Measurements from ENCODE around the gene CGRRF1.

The CGRRF1 gene

GRCh38 chr14:54481695-54482094 lies 28.0 kb upstream of the CGRRF1 start:
- no peak overlapping the region for H2AFZ ChIP-seq (ENCODE audit: low read depth, low read length)
- H3K4ac ChIP-seq (ENCODE audit: low read depth in 1 of 2, low read length in 2 of 2): no peak overlapping the region
- H4K8ac ChIP-seq (ENCODE audit: low read length): no peak overlapping the region
- H3K4me2 ChIP-seq (ENCODE audit: low read length, poor library complexity, severe bottlenecking): no peak overlapping the region
- no peak overlapping the region for H3K14ac ChIP-seq (ENCODE audit: low read length in 2 of 2)
- no peak overlapping the region for H2AK5ac ChIP-seq (ENCODE audit: low read length, severe bottlenecking)
- H3K9ac ChIP-seq (ENCODE audit: low read length): no peak overlapping the region
- no peak overlapping the region for H3K4me3 ChIP-seq (ENCODE audit: insufficient read depth in 1 of 2, low read depth in 1 of 2, low read length in 2 of 2)
- H3K4me1 ChIP-seq (ENCODE audit: control insufficient read depth, insufficient read depth, low read depth, low read length): peaks cover 3% of the 10 kb centered on the region
- no peak overlapping the region for H2BK15ac ChIP-seq (ENCODE audit: low read depth, poor library complexity, severe bottlenecking)
- peaks cover 2 to 64% of the 10 kb centered on the region in 2 experiments for H3K36me3 ChIP-seq (ENCODE audit: control insufficient read depth in 1 of 2, insufficient read depth in 2 of 2, low read depth in 1 of 2, low read length in 2 of 2)
- H3K79me1 ChIP-seq (replicated peaks; ENCODE audit: low read length, poor library complexity, severe bottlenecking): no peaks in the 10 kb centered on the region
- no peak overlapping the region for H4K91ac ChIP-seq (ENCODE audit: low read length)
- no peak overlapping the region for H2BK12ac ChIP-seq (ENCODE audit: low read length in 2 of 2)
- H2BK5ac ChIP-seq (ENCODE audit: low read depth, low read length, poor library complexity, severe bottlenecking): no peak overlapping the region
- DNase-seq: no peak
- WGBS: no CpG with 5 or more reads among the region's 2 CpGs
- no peaks in the 10 kb centered on the region for H3K27me3 ChIP-seq (ENCODE audit: control insufficient read depth in 1 of 2, insufficient read depth in 1 of 2, low read length in 2 of 2)
- no peak overlapping the region for H2BK120ac ChIP-seq (ENCODE audit: low read depth, low read length)
- H3K18ac ChIP-seq (ENCODE audit: low read depth in 1 of 2, low read length in 2 of 2): no peak overlapping the region
- H3K27ac ChIP-seq (ENCODE audit: low read length, poor library complexity, severe bottlenecking): no peak overlapping the region
- no peak overlapping the region for H3K23ac ChIP-seq (ENCODE audit: low read length in 2 of 2)
- no peaks in the 10 kb centered on the region for H3K9me3 ChIP-seq (ENCODE audit: control insufficient read depth, low read length)

- Histone ChIP-seq H3K4me2 (ENCODE audit: low read length, poor library complexity, severe bottlenecking) (no peak overlapping the region), H3K4me3 (ENCODE audit: insufficient read depth in 1 of 2, low read depth in 1 of 2, low read length in 2 of 2) (no peak overlapping the region), H2BK120ac (ENCODE audit: low read depth, low read length) (no peak overlapping the region), H2AFZ (ENCODE audit: low read depth, low read length) (no peak overlapping the region), H3K27ac (ENCODE audit: low read length, poor library complexity, severe bottlenecking) (no peak overlapping the region), H3K23ac (ENCODE audit: low read length in 2 of 2) (no peak overlapping the region), H2BK15ac (ENCODE audit: low read depth, poor library complexity, severe bottlenecking) (no peak overlapping the region), H2BK5ac (ENCODE audit: low read depth, low read length, poor library complexity, severe bottlenecking) (no peak overlapping the region), H3K14ac (ENCODE audit: low read length in 2 of 2) (no peak overlapping the region), H3K27me3 (ENCODE audit: control insufficient read depth in 1 of 2, insufficient read depth in 1 of 2, low read length in 2 of 2) (no peaks in the 10 kb centered on the region), H3K9ac (ENCODE audit: low read length) (no peak overlapping the region), H3K9me3 (ENCODE audit: control insufficient read depth, low read length) (no peaks in the 10 kb centered on the region), H4K91ac (ENCODE audit: low read length) (no peak overlapping the region), H3K79me1 (replicated peaks; ENCODE audit: low read length, poor library complexity, severe bottlenecking) (no peaks in the 10 kb centered on the region), H3K36me3 (ENCODE audit: control insufficient read depth in 1 of 2, insufficient read depth in 2 of 2, low read depth in 1 of 2, low read length in 2 of 2) (peaks cover 7 to 52% of the 10 kb centered on the region in 2 experiments), H3K4me1 (ENCODE audit: control insufficient read depth, insufficient read depth, low read depth, low read length) (peaks cover 6% of the 10 kb centered on the region), H2BK12ac (ENCODE audit: low read length in 2 of 2) (no peak overlapping the region), H3K18ac (ENCODE audit: low read depth in 1 of 2, low read length in 2 of 2) (no peak overlapping the region), H3K4ac (ENCODE audit: low read depth in 1 of 2, low read length in 2 of 2) (no peak overlapping the region), H4K8ac (ENCODE audit: low read length) (no peak overlapping the region), H2AK5ac (ENCODE audit: low read length, severe bottlenecking) (peak overlapping the region; percentile 21)
- DNase-seq: no peak
- WGBS: 93% methylated on average over 8 of the region's 8 CpGs
Observed at GRCh38 chr14:54483073-54483745, 26.5 kb upstream of the CGRRF1 start.

- no peak overlapping the region for H4K91ac ChIP-seq (ENCODE audit: low read length)
- no peak overlapping the region for H2AFZ ChIP-seq (ENCODE audit: low read depth, low read length)
- no peak overlapping the region for H3K27ac ChIP-seq (ENCODE audit: low read length, poor library complexity, severe bottlenecking)
- no peaks in the 10 kb centered on the region for H3K27me3 ChIP-seq (ENCODE audit: control insufficient read depth in 1 of 2, insufficient read depth in 1 of 2, low read length in 2 of 2)
- H2BK5ac ChIP-seq (ENCODE audit: low read depth, low read length, poor library complexity, severe bottlenecking): no peak overlapping the region
- H2BK120ac ChIP-seq (ENCODE audit: low read depth, low read length): no peak overlapping the region
- no peak overlapping the region for H3K18ac ChIP-seq (ENCODE audit: low read depth in 1 of 2, low read length in 2 of 2)
- H3K23ac ChIP-seq (ENCODE audit: low read length in 2 of 2): no peak overlapping the region
- no peak overlapping the region for H2BK15ac ChIP-seq (ENCODE audit: low read depth, poor library complexity, severe bottlenecking)
- H4K8ac ChIP-seq (ENCODE audit: low read length): no peak overlapping the region
- peaks cover 7 to 47% of the 10 kb centered on the region in 2 experiments for H3K36me3 ChIP-seq (ENCODE audit: control insufficient read depth in 1 of 2, insufficient read depth in 2 of 2, low read depth in 1 of 2, low read length in 2 of 2)
- no peaks in the 10 kb centered on the region for H3K9me3 ChIP-seq (ENCODE audit: control insufficient read depth, low read length)
- H3K4me1 ChIP-seq (ENCODE audit: control insufficient read depth, insufficient read depth, low read depth, low read length): peaks cover 4% of the 10 kb centered on the region
- H3K9ac ChIP-seq (ENCODE audit: low read length): no peak overlapping the region
- no peak overlapping the region for H3K4me3 ChIP-seq (ENCODE audit: insufficient read depth in 1 of 2, low read depth in 1 of 2, low read length in 2 of 2)
- no peak overlapping the region for H2BK12ac ChIP-seq (ENCODE audit: low read length in 2 of 2)
- no peak overlapping the region for H3K4ac ChIP-seq (ENCODE audit: low read depth in 1 of 2, low read length in 2 of 2)
- no peak for DNase-seq
- H2AK5ac ChIP-seq (ENCODE audit: low read length, severe bottlenecking): no peak overlapping the region
- no peaks in the 10 kb centered on the region for H3K79me1 ChIP-seq (replicated peaks; ENCODE audit: low read length, poor library complexity, severe bottlenecking)
- H3K4me2 ChIP-seq (ENCODE audit: low read length, poor library complexity, severe bottlenecking): no peak overlapping the region
- H3K14ac ChIP-seq (ENCODE audit: low read length in 2 of 2): no peak overlapping the region
Observed at GRCh38 chr14:54483846-54484245, 25.9 kb upstream of the CGRRF1 start.

DNA sequence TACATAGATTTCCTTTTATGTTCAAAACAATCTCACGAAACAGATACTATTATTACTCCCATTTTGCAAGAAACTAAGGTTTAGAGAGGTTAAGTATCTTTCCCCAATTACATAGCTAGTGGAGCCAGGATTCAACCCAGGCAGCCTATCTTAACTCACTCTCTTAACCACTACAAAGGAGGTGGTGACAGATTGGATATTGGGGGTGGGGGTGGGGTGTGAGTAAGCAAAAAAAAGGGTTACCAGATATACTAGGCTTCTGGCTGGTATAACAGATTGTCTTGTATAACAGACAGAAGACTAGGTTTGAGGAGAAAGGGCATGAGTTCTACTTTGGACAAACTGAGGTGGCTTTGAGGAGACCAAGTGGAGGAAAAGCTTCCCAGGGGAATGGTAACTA lies 23.0 kb upstream of the CGRRF1 start:
- H3K14ac ChIP-seq (ENCODE audit: low read length in 2 of 2): no peak overlapping the region
- H3K9me3 ChIP-seq (ENCODE audit: control insufficient read depth, low read length): no peaks in the 10 kb centered on the region
- H3K27me3 ChIP-seq (ENCODE audit: control insufficient read depth in 1 of 2, insufficient read depth in 1 of 2, low read length in 2 of 2): no peaks in the 10 kb centered on the region
- no peak overlapping the region for H3K23ac ChIP-seq (ENCODE audit: low read length in 2 of 2)
- H3K4me2 ChIP-seq (ENCODE audit: low read length, poor library complexity, severe bottlenecking): no peak overlapping the region
- no peak overlapping the region for H4K91ac ChIP-seq (ENCODE audit: low read length)
- no peak overlapping the region for H2BK120ac ChIP-seq (ENCODE audit: low read depth, low read length)
- H3K27ac ChIP-seq (ENCODE audit: low read length, poor library complexity, severe bottlenecking): no peak overlapping the region
- no CpG with 5 or more reads among the region's 1 CpG for WGBS
- no peak overlapping the region for H2BK15ac ChIP-seq (ENCODE audit: low read depth, poor library complexity, severe bottlenecking)
- DNase-seq: no peak
- H2BK12ac ChIP-seq (ENCODE audit: low read length in 2 of 2): no peak overlapping the region
- H2BK5ac ChIP-seq (ENCODE audit: low read depth, low read length, poor library complexity, severe bottlenecking): no peak overlapping the region
- H3K36me3 ChIP-seq (ENCODE audit: control insufficient read depth in 1 of 2, insufficient read depth in 2 of 2, low read depth in 1 of 2, low read length in 2 of 2): peaks cover 7 to 23% of the 10 kb centered on the region in 2 experiments
- H3K18ac ChIP-seq (ENCODE audit: low read depth in 1 of 2, low read length in 2 of 2): no peak overlapping the region
- H3K79me1 ChIP-seq (replicated peaks; ENCODE audit: low read length, poor library complexity, severe bottlenecking): no peaks in the 10 kb centered on the region
- H2AFZ ChIP-seq (ENCODE audit: low read depth, low read length): no peak overlapping the region
- peaks cover 7% of the 10 kb centered on the region for H3K4me1 ChIP-seq (ENCODE audit: control insufficient read depth, insufficient read depth, low read depth, low read length)
- peak overlapping the region; percentile 10 for H3K9ac ChIP-seq (ENCODE audit: low read length)
- no peak overlapping the region for H3K4ac ChIP-seq (ENCODE audit: low read depth in 1 of 2, low read length in 2 of 2)
- H4K8ac ChIP-seq (ENCODE audit: low read length): no peak overlapping the region
- H3K4me3 ChIP-seq (ENCODE audit: insufficient read depth in 1 of 2, low read depth in 1 of 2, low read length in 2 of 2): peak overlapping the region in 1 of 2 experiments; percentile 45
- no peak overlapping the region for H2AK5ac ChIP-seq (ENCODE audit: low read length, severe bottlenecking)
